GM21529 (cell line): Measurements from ENCODE around the gene TMPRSS3.

ENCODE experiments used
- ATAC-seq: cut with Tn5 transposase; IDR thresholded peaks from one replicate; pipeline ENCODE4 v1.9.1; 2021; ENCODE audit not compliant: unreplicated experiment

The TMPRSS3 gene

GRCh38 chr21:42395905-42396651 lies at the start of gene TMPRSS3:
TSS of gene TMPRSS3 (minus strand) at chr21:42396052. CDS start at chr21:42395417, 635 bp downstream.
- no peak for ATAC-seq

GRCh38 chr21:42445311-42445710 lies 49.5 kb upstream of the TMPRSS3 start:
- ATAC-seq, result no peak

GRCh38 chr21:42444745-42445059 lies 48.9 kb upstream of the TMPRSS3 start:
- no peak for ATAC-seq

GRCh38 chr21:42443876-42444744 lies 48.3 kb upstream of the TMPRSS3 start:
- ATAC-seq, result no peak

- no peak for ATAC-seq
These were observed 47.4 kb upstream of the TMPRSS3 start for GRCh38 chr21:42443181-42443785.

GRCh38 chr21:42441963-42442362 lies 46.1 kb upstream of the TMPRSS3 start:
- ATAC-seq, result no peak

GRCh38 chr21:42440187-42440792 lies 44.4 kb upstream of the TMPRSS3 start:
- ATAC-seq, result peak; percentile 74

GRCh38 chr21:42439284-42440186 lies 43.7 kb upstream of the TMPRSS3 start:
- no peak for ATAC-seq

- ATAC-seq, result no peak
These were observed 42.7 kb upstream of the TMPRSS3 start for GRCh38 chr21:42438316-42439205.

- ATAC-seq, result no peak
These were observed 41.9 kb upstream of the TMPRSS3 start for GRCh38 chr21:42437786-42438185.

- ATAC-seq, result no peak
These were observed 41.1 kb upstream of the TMPRSS3 start for GRCh38 chr21:42436914-42437313.

- no peak for ATAC-seq
These were observed 40.0 kb upstream of the TMPRSS3 start for GRCh38 chr21:42435833-42436232.

GRCh38 chr21:42435401-42435800 lies 39.5 kb upstream of the TMPRSS3 start:
- no peak for ATAC-seq

- no peak for ATAC-seq
These were observed 39.0 kb upstream of the TMPRSS3 start for GRCh38 chr21:42434884-42435283.

- no peak for ATAC-seq
These were observed 38.2 kb upstream of the TMPRSS3 start for GRCh38 chr21:42433946-42434551.

GRCh38 chr21:42432695-42433094 lies 36.8 kb upstream of the TMPRSS3 start:
- no peak for ATAC-seq

- ATAC-seq, result no peak
These were observed 35.3 kb upstream of the TMPRSS3 start for GRCh38 chr21:42431196-42431595.

GRCh38 chr21:42430521-42430920 lies 34.7 kb upstream of the TMPRSS3 start:
- no peak for ATAC-seq

GRCh38 chr21:42429856-42430255 lies 34.0 kb upstream of the TMPRSS3 start:
- ATAC-seq, result no peak
